Tibial artery (tissue), 4 donors: ENCODE data around the gene MED12L.

Experiments used
- DNase-seq, 2 donors: peaks; one replicate each; pipeline ENCODE4 v3.0.0-alpha.2; 2019
- H3K27ac ChIP-seq, 2 donors: fragments of 200-600 bp; sonication (generic) in 1 of 2; 1 replicate in 1 of 2; 2 replicates in 1 of 2; pipeline ENCODE4 v1.5.1; 2018 to 2019; ENCODE audit warnings: mild to moderate bottlenecking in 1 of 2
- H3K27me3 ChIP-seq, 2 donors: fragments of 200-600 bp; sonication (generic) in 1 of 2; one replicate each; pipeline versions ENCODE4 v1.5.1 to v1.6.0; 2016 to 2019
- H3K36me3 ChIP-seq, 3 donors: fragments of 200-600 bp; sonication (generic) in 2 of 3; one replicate each; pipeline ENCODE4 v1.5.1; 2016 to 2019; ENCODE audit warnings: mild to moderate bottlenecking in 2 of 3
- H3K4me1 ChIP-seq, 4 donors: fragments of 200-600 bp; sonication (generic) in 2 of 4; 1 replicate in 3 of 4; 2 replicates in 1 of 4; pipeline ENCODE4 v1.5.1; 2016 to 2019
- H3K4me3 ChIP-seq, 2 donors: fragments of 200-600 bp; sonication (generic) in 1 of 2; 1 replicate in 1 of 2; 2 replicates in 1 of 2; pipeline ENCODE4 v1.5.1; 2018 to 2019; ENCODE audit warnings: mild to moderate bottlenecking in 2 of 2
- H3K9me3 ChIP-seq, 3 donors: fragments of 200-600 bp; sonication (generic) in 1 of 3; one replicate each; pipeline ENCODE4 v1.5.1; 2016 to 2019
- CTCF ChIP-seq, 2 experiments: fragments of 200-600 bp in 1 of 2; fragments of 450-650 bp in 1 of 2; IDR thresholded peaks; one replicate each; pipeline ENCODE4 v1.5.1; 2017 to 2019; ENCODE audit warnings: antibody characterized with exemption in 2 of 2, mild to moderate bottlenecking in 1 of 2, moderate library complexity in 1 of 2
- intact Hi-C: fragments of 100-400 bp; cut with DNase I; formaldehyde crosslinking; loops from one replicate; pipeline ENCODE4 v1.15.0; 2023; ENCODE audit warnings: low total_unique reads

MED12L gene

DNA sequence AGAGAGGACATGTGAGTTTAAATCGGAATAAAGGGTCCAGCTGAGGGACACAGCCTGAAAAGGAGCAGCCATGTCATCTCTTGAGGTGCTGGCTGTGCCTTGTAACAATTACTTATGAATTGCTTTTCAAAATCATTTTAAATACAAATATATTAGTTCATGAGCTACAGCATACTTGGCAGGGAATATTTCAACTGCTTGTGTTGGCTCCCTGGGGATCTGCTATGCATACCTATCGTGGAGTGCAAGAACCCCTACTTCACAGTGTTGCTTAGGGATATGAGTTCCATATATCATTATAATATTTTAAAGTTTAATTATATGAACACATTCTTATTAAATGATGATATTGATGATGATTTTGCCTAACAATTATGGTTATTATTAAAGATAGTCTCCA lies 212.0 kb downstream of the MED12L start:
- no peaks in the 10 kb centered on the region for H3K36me3 ChIP-seq
- H3K27ac ChIP-seq = no peak overlapping the region
- no peaks in the 10 kb centered on the region for H3K4me1 ChIP-seq
- H3K27me3 ChIP-seq = no peaks in the 10 kb centered on the region
- H3K9me3 ChIP-seq = no peaks in the 10 kb centered on the region
- intact Hi-C loops = no loop called here
- H3K4me3 ChIP-seq = no peak overlapping the region
- TF ChIP-seq CTCF (IDR thresholded peaks at IDR 0.05) = no peak
- no peak for DNase-seq

DNA sequence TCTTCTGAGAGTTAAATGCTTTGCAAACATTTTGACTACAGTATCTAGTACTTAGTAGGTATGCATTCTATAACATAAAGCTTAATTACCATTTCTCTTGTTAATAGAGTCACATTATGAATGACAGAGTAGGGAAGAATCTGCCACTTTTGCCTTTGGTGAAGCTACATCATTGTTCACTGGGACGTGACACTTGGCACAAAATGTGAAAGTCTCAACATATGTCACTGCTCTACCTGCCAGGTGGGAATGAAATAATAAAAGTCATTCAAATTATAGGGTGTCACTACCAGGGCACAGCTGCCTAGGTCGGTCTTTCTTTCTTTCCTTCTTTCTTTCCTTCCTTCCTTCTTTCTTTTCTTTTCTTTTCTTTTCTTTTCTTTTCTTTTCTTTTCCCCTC lies 213.5 kb downstream of the MED12L start:
- no peak for TF ChIP-seq CTCF (IDR thresholded peaks at IDR 0.05)
- H3K36me3 ChIP-seq = no peaks in the 10 kb centered on the region
- intact Hi-C loops = no loop called here
- H3K9me3 ChIP-seq = no peaks in the 10 kb centered on the region
- no peak overlapping the region for H3K4me3 ChIP-seq
- no peak for DNase-seq
- H3K27ac ChIP-seq = no peak overlapping the region
- H3K4me1 ChIP-seq = no peaks in the 10 kb centered on the region
- no peaks in the 10 kb centered on the region for H3K27me3 ChIP-seq

DNA sequence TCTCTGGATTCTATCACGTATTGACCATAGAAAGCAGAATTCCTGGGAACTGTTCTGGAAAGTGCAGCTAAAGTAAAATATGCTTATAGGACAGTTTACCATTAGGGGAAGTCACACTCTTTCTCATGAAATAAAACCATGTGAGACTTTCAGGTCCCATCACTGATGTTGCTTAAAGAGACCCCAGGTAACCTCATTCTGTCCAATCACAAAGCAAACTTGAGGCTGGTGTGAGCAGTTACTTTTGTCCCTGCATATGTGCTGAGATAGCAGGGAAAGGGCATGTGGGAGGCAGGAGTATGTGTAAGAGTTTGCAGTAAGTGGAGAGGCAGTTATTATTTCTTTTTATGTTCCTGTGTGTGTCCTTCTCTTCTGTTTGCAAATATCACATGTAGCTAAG lies 215.1 kb downstream of the MED12L start:
- TF ChIP-seq CTCF (IDR thresholded peaks at IDR 0.05) = no peak
- DNase-seq = no peak
- H3K27me3 ChIP-seq = no peaks in the 10 kb centered on the region
- no peak overlapping the region for H3K4me3 ChIP-seq
- no peaks in the 10 kb centered on the region for H3K36me3 ChIP-seq
- peaks cover 0 to 3% (median 0%) of the 10 kb centered on the region in 4 donors for H3K4me1 ChIP-seq
- no peaks in the 10 kb centered on the region for H3K9me3 ChIP-seq
- intact Hi-C loops = no loop called here
- H3K27ac ChIP-seq = no peak overlapping the region

- Histone ChIP-seq H3K4me3 (no peak overlapping the region), H3K27me3 (no peaks in the 10 kb centered on the region), H3K27ac (no peak overlapping the region), H3K4me1 (peaks cover 0 to 5% (median 2%) of the 10 kb centered on the region in 4 donors), H3K9me3 (no peaks in the 10 kb centered on the region), H3K36me3 (no peaks in the 10 kb centered on the region)
- no peak for DNase-seq
- intact Hi-C loops = no loop called here
- no peak for TF ChIP-seq CTCF (IDR thresholded peaks at IDR 0.05)
Measured at GRCh38 chr3:151301787-151302186, 216.3 kb downstream of the MED12L start.

GRCh38 chr3:151303751-151304150 lies 218.3 kb downstream of the MED12L start:
- Histone ChIP-seq H3K27me3 (no peaks in the 10 kb centered on the region), H3K36me3 (no peaks in the 10 kb centered on the region), H3K4me3 (no peak overlapping the region), H3K4me1 (peaks cover 0 to 5% (median 2%) of the 10 kb centered on the region in 4 donors), H3K9me3 (no peaks in the 10 kb centered on the region), H3K27ac (no peak overlapping the region)
- no peak for TF ChIP-seq CTCF (IDR thresholded peaks at IDR 0.05)
- no peak for DNase-seq
- intact Hi-C loops = no loop called here
